Measurements from ENCODE around the gene GNA15.

Gene GNA15

GRCh38 chr19:3175781-3176714 lies 40.2 kb downstream of the GNA15 start:
- peak in 1 of 2 experiments; percentile 17 for DNase-seq (ENCODE audit: low read depth in 2 of 2)

GRCh38 chr19:3176715-3177501 lies 41.1 kb downstream of the GNA15 start:
- no peak for DNase-seq (ENCODE audit: low read depth in 2 of 2)

DNA sequence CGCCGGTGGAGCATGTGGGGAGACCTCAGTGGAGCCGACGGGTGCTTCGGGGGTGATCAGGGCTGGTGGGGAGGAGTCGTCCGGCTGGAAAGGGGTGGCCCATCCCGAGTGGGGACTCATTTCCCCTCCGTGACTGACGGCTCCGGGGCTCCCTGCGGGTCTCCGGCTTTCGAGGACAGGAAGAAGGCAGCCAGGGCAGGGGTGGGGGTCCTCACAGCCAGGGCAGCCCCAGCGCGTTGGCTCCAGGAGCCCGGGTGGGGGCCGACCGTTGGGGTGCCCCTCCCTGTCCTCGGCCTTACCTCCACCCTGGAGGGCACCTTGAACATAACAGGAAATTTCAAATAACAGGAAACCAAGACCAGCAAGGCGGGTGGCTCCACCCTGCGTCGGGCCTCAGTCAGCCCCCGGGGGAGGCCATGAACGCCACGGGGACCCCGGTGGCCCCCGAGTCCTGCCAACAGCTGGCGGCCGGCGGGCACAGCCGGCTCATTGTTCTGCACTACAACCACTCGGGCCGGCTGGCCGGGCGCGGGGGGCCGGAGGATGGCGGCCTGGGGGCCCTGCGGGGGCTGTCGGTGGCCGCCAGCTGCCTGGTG lies 42.6 kb downstream of the GNA15 start, which contains the start of gene S1PR4:
Gene S1PR4 (plus strand): TSS at position 393 of the 596 bp plus-strand sequence. CDS start 24 bp downstream, at position 417.
- no peak for DNase-seq (ENCODE audit: low read depth in 2 of 2)

- no peak for DNase-seq (ENCODE audit: low read depth in 2 of 2)
Observed at GRCh38 chr19:3178973-3179738, 43.3 kb downstream of the GNA15 start.

DNA sequence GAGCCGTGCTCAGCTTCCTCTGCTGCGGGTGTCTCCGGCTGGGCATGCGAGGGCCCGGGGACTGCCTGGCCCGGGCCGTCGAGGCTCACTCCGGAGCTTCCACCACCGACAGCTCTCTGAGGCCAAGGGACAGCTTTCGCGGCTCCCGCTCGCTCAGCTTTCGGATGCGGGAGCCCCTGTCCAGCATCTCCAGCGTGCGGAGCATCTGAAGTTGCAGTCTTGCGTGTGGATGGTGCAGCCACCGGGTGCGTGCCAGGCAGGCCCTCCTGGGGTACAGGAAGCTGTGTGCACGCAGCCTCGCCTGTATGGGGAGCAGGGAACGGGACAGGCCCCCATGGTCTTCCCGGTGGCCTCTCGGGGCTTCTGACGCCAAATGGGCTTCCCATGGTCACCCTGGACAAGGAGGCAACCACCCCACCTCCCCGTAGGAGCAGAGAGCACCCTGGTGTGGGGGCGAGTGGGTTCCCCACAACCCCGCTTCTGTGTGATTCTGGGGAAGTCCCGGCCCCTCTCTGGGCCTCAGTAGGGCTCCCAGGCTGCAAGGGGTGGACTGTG lies 44.0 kb downstream of the GNA15 start:
- no peak for DNase-seq (ENCODE audit: low read depth in 2 of 2)

DNA sequence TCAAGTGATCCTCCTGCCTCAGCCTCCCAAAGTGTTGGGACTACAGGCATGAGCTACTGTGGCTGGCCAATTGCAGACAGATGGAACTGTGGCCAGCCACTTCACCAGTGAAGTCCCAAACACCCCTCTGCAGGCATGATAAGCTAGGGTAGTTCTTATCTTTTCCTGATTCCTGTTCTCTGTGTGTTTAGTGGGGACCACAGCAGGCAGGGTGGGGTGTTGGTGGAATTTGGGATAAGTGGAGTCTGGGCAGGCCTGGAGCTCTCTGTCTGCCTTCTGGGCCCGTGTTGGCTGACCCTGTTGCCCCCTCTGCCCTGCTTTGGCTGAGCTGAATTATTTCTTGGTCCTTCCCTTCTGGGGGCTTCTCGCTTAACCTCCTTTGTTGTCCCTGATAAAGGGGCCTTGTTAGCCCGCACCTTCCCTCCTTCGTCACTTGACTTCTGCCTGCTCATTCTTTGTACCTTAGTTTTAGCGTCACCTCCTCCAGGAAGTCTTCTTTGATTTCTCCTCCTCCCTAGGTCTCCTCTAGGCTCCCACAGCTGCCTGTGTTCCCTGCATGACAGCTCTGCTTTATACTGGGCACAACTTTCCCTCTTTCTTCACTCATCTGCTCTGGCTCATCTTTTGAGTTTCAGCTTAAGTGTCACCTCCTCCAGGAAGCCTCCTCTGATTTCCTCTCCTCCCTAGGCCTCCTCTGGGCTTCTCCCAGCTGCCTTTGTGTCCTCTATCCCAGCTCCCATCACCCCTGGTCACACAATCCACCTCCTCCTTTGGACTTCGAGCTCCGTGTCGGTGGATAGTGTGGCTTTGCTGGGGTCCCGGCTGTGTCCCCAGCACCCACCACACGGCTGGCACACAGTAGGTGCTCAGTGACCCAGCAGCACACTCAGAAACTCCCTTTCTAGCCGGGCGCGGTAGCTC lies 48.1 kb downstream of the GNA15 start:
- DNase-seq (ENCODE audit: low read depth in 2 of 2), result no peak

DNA sequence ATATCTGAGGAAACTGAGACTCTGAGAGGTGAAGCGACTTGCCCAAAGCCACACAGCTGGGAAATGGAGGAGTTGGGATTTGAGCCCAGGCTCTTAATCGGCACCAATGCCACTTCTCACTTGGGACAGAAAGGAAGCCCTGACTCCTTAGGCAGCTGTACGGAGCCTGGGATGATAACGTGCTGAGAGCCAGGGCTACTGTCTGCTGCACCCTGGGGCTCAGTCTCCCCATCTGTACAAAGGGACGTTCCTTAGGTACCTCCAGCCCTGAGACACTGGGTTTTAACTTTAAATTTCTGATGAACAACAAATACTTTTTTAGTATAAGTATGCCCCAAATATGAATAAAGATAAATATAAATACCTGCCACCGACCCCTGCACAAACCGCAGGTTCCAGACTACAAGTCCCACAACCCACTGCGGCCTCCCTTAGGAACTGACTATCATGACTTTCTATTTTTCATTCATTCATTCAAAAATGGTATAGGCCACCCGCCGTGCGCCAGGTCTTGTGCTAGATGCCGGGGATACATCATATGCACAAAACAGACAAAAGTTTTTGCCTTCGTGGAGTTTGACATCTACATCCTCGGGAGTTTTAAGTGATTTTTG lies 49.1 kb downstream of the GNA15 start:
- no peak for DNase-seq (ENCODE audit: low read depth in 2 of 2)

- peak; percentile 78 to 79 for DNase-seq (ENCODE audit: low read depth in 2 of 2)
Observed at GRCh38 chr19:3185461-3186159, 49.8 kb downstream of the GNA15 start, which contains the start of gene NCLN. Gene NCLN (plus strand): TSS chr19:3185930. CDS start chr19:3186031, 101 bp downstream.

- DNase-seq (ENCODE audit: low read depth in 2 of 2), result no peak
Observed at GRCh38 chr19:3186160-3186688, 50.4 kb downstream of the GNA15 start.

- DNase-seq (ENCODE audit: low read depth in 2 of 2), result no peak
Observed at GRCh38 chr19:3186891-3187661, 51.2 kb downstream of the GNA15 start.

- no peak for DNase-seq (ENCODE audit: low read depth in 2 of 2)
Observed at GRCh38 chr19:3187662-3188511, 52.1 kb downstream of the GNA15 start.

- DNase-seq (ENCODE audit: low read depth in 2 of 2), result no peak
Observed at GRCh38 chr19:3188627-3189596, 53.1 kb downstream of the GNA15 start.

DNA sequence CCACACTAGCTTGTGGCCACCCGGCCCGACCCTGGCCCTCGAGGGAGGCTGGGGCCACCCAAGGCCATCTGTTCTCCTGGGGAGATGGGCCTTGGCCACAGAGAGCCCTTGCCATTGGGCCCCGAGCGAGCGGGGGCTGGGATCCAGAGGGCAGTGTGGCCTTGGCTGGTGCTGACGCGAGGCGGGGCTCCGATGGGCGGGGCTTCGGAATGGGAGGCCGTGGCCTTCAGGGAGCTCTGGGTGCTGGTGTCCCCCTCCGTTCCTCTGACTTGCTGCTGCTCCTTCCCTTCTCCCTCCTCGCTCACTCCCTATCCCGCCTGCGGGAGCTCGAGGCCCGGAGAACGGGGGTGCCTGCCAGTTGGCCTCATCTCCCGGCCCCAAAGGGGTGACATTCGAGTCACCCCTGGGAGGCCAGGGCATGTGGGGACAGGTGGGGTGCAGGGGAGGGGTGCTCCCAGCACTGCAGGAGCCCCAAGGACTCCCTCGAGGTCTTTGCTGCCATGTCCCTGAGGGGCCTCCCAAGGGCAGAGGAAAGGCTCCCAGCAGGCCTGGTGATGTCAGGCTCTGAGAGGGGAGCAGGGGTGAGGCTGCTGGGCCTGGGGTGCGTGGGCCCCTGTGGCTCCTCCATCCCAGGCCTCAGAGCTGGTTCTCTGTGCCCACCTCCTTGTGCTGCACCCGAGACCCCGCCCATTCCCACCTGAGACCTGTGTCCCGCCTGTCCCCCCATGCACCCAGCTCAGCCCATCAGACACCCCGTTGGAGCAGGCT lies 54.1 kb downstream of the GNA15 start:
- DNase-seq (ENCODE audit: low read depth in 2 of 2), result no peak

DNA sequence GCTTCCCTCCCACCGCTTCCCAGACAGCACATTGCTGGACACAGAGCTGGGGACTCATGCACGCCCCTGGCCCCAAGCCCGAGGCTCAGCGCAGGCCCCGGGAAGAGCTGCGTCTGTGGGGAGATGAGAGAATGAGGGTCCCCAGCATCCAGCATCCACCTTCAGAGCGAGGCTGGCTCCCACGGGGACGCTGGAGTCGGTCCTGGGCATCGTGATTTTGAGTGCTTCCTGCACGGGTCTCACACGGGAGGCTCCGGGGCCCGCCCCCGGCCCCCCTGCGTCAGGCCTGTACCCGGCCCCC lies 54.6 kb downstream of the GNA15 start:
- DNase-seq (ENCODE audit: low read depth in 2 of 2), result no peak
